ENCODE data around the gene CNOT10. TPM values are rescaled to one million over a fixed set of nuclear protein-coding genes. Genes with fewer than 3 reads are reported as not detected.
A peak's percentile ranks its signal among the peaks of the same experiment; 100 is the strongest.
"Not testable (repeated sequence)": the region's sequence is repeated elsewhere in the genome, so short reads cannot be mapped to it uniquely, and the experiment has no call there.

Gene CNOT10
- total RNA-seq, 1 donor = 23.8 TPM

DNA sequence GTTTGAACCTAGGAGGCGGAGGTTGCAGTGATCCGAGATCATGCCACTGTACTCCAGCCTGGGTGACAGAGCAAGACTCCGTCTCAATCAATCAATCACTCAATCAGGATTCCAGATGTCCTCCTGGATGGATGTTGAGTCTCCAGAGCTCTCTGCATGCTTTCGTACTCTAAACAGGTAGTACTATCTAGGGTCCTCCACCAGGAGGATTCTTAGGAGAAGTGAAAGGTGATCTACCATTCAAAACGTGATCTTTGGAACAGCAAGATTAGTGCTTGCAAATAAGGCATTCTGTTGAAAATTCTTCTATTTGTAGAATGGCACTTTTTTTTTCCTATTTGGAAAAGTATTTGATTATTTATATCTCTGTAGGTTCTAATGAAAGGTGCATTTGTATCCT, 34.3 kb downstream of the CNOT10 start:
- TF ChIP-seq, protein P1, sequence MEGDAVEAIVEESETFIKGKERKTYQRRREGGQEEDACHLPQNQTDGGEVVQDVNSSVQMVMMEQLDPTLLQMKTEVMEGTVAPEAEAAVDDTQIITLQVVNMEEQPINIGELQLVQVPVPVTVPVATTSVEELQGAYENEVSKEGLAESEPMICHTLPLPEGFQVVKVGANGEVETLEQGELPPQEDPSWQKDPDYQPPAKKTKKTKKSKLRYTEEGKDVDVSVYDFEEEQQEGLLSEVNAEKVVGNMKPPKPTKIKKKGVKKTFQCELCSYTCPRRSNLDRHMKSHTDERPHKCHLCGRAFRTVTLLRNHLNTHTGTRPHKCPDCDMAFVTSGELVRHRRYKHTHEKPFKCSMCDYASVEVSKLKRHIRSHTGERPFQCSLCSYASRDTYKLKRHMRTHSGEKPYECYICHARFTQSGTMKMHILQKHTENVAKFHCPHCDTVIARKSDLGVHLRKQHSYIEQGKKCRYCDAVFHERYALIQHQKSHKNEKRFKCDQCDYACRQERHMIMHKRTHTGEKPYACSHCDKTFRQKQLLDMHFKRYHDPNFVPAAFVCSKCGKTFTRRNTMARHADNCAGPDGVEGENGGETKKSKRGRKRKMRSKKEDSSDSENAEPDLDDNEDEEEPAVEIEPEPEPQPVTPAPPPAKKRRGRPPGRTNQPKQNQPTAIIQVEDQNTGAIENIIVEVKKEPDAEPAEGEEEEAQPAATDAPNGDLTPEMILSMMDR (IDR thresholded peaks at IDR 0.05; ENCODE audit: insufficient read depth, low read length) = no peak
- H3K4me3 ChIP-seq (ENCODE audit: low read depth, low read length) = no peak overlapping the region
- DNase-seq (ENCODE audit: low read depth) = no peak

DNA sequence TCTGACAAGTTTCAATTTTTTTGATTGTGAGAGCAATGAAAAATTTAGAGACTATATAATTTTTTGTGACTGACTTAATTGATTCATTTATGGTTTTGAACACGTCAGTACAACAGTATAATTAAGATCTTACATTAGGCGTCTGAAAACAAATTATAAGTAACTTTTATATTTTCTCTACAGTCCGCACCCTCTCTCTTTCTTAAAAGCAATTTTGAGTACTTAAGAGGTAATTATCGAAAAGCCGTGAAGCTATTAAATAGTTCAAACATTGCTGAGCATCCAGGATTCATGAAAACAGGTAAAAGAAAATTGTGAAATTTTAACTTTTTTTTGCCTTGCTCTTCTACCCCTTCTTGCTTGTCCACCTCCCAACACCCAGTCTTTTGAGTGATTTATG, 34.9 kb downstream of the CNOT10 start:
- no peak for DNase-seq (ENCODE audit: low read depth)
- H3K4me3 ChIP-seq (ENCODE audit: low read depth, low read length) = no peak overlapping the region
- TF ChIP-seq, protein P1 (IDR thresholded peaks at IDR 0.05; ENCODE audit: insufficient read depth, low read length) = no peak

DNA sequence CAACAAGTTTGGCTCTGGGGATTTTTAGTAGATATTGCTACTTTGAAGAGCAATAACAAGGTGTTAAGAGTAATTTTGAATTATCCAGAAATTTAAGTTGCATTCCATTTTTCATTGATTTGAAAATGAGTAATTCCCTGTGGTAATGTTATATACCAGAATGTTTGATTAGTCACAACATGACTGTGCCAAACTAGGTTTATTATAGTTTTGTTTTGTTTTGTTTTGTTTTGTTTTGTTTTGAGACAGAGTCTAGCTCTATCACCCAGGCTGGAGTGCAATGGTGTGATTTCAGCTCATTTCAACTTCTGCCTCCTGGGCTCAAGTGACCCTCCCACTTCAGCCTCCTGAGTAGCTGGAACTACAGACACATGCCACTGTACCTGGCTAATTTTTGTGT, 40.7 kb downstream of the CNOT10 start:
- TF ChIP-seq, protein P1 (IDR thresholded peaks at IDR 0.05; ENCODE audit: insufficient read depth, low read length) = no peak
- H3K4me3 ChIP-seq (ENCODE audit: low read depth, low read length) = no peak overlapping the region
- no peak for DNase-seq (ENCODE audit: low read depth)

DNA sequence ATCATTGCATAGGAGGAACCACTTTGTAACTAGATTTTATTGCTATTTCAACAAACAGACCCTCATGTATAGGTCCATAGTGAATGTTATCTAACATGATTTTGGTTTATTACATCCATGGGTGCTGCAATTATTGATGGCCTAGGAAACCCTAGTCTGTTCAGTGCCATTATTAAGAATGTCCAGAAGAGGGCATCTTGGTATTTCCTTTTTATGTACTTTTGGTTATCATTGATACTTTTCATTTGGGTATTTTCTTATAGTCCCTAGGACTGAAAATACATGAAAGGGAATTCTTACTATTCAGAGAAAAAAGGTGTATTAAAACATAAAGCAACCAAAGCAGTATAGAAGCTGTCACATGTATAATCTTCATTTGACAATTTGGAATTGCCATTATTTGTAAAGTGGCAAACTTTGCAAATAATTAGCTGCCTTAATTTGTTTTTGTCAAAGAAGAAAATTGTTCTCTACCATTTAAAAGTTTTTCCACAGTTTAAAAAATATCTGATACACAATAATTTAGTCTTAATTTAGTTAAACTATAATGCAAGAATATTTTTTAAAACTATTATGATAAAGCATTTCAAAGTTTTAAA, 48.7 kb downstream of the CNOT10 start:
- DNase-seq (ENCODE audit: low read depth) = peak; percentile 59
- TF ChIP-seq, protein P1 (IDR thresholded peaks at IDR 0.05; ENCODE audit: insufficient read depth, low read length) = peak; percentile 64
- no peak overlapping the region for H3K4me3 ChIP-seq (ENCODE audit: low read depth, low read length)

DNA sequence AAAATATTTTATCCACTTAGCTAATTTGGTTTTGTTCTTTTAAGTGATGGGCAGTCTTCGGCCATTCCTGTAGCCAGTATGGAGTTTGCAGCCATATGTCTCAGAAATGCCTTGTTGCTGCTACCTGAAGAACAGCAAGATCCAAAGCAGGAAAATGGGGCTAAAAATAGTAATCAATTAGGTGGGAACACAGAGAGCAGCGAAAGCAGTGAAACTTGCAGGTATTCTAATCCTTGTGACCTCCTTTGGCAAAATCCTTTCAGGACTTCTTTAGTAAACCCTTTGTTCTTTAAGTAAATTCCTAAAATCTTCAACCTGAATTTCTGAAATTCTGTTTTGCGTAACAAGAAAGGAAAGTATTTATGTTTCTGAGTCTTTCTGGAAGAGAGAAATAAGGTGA, 49.8 kb downstream of the CNOT10 start:
- no peak for DNase-seq (ENCODE audit: low read depth)
- TF ChIP-seq, protein P1 (IDR thresholded peaks at IDR 0.05; ENCODE audit: insufficient read depth, low read length) = no peak
- H3K4me3 ChIP-seq (ENCODE audit: low read depth, low read length) = no peak overlapping the region

DNA sequence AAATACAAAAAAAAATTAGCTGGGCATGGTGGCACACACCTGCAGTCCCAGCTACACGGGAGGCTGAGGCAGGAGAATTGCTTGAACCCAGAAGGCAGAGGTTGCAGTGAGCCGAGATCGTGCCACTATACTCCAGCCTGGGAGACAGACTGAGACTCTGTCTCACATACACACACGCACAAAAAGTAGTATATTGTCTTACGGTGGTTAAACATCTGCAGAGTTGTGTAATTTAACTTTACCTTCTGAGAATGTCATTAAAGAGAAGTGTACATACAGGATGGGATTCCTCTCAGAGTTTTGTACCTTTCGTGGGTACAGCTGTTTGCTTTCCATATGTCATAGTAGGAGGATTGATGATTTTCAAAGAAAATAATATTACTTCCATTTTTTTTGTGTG, 58.5 kb downstream of the CNOT10 start:
- H3K4me3 ChIP-seq (ENCODE audit: low read depth, low read length); DNase-seq (ENCODE audit: low read depth): not testable (repeated sequence)

DNA sequence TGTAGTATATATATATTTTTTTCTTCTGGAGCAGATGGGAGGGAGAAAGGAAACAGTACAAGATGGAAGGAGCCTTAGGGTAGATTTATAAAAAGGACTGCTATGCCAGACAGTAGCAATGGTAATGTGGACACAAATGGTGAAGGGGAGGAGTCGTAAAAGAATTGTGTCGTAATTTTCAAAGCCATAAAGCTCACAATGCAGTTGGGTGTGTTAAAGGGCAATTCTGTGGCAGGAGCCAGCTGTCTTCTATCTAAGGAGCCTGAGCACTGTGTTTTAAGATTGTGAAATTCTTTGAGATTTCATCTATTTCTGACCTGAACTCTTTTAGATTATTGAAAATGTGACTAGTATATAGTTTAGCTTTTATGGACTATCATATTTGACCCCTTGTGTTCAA, 58.9 kb downstream of the CNOT10 start:
- H3K4me3 ChIP-seq (ENCODE audit: low read depth, low read length) = no peak overlapping the region
- TF ChIP-seq, protein P1 (IDR thresholded peaks at IDR 0.05; ENCODE audit: insufficient read depth, low read length) = no peak
- peak; percentile 66 for DNase-seq (ENCODE audit: low read depth)
